NOMO-1 (cell line): ENCODE results near the gene NKTR.

Experiments
- DNase-seq, 2 experiments: peaks; one replicate each; lab custom pipeline; 2025; ENCODE audit not compliant: unreplicated experiment in 2 of 2; lab: John Stamatoyannopoulos, UW

Gene NKTR

GRCh38 chr3:42675909-42676308 is 75.4 kb downstream of the NKTR start:
- DNase-seq: no peak

- DNase-seq: no peak
These were observed 78.0 kb downstream of the NKTR start for GRCh38 chr3:42678447-42678846.

DNA sequence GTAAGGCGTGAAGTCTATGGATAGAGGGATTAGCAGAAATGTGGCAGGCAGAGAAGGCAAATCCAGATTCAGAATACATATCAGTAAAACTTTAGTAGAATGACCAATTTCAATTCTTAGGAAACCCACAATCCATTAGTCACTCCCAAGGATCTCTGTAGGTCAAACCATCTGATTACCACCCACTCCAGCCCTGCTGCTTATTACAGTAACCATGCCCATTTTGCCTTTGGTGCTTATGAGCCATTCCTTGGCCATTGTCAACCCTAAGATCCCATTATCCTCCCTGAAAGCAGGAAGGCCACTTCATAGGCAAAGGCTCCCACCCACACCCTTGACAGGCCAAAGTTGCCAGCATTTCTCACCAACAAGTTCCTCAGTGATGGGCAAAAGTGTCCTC is 79.8 kb downstream of the NKTR start:
- no peak for DNase-seq

DNA sequence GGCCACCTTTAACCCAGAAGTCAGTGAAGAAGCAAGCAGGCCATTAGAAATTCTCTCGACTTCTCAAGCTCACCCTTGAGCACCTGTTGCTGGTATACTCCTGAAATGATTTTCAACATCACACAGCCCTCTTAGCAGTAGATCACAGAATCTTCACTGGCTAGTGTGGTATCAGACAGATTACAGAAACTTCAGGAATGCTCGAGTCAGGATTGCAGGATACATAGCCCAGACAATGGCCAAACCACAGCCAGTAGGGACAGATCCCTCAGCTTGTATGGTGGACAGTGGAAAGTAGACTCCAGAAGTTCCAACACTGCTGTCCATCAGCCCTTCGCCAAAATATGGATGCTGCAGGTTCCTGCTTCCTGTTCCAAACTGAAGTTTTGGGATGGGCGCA is 80.3 kb downstream of the NKTR start:
- no peak for DNase-seq

DNA sequence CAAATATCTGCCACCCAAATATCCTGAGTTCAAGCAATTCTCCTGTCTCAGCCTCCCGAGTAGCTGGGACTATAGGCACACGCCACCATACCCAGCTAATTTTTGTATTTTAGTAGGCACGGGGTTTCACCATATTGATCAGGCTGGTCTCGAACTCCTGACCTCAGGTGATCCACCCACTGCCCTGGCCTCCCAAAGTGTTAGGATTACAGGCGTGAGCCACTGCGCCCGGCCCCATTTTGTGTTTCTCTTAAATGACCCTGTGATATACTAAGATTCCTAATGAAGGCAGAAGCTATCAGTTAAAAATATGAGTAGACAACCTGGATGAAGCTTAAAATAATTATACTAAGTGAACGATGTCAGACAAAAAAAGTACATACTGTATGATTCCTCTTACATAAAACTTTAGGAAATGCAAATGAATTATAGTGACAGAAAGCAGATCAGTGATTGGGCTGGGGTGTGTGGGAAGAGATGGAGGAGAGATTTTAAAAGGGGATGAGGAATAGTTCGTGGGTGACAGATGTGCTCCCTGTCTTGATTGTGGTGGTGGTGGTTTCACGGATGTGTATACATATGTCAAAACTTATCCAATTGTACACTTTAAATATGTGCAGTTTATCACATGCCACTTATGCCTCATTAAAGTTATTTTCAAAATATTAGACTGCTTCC is 81.0 kb downstream of the NKTR start:
- DNase-seq: no peak

GRCh38 chr3:42682301-42683070 is 82.0 kb downstream of the NKTR start:
- no peak for DNase-seq

DNA sequence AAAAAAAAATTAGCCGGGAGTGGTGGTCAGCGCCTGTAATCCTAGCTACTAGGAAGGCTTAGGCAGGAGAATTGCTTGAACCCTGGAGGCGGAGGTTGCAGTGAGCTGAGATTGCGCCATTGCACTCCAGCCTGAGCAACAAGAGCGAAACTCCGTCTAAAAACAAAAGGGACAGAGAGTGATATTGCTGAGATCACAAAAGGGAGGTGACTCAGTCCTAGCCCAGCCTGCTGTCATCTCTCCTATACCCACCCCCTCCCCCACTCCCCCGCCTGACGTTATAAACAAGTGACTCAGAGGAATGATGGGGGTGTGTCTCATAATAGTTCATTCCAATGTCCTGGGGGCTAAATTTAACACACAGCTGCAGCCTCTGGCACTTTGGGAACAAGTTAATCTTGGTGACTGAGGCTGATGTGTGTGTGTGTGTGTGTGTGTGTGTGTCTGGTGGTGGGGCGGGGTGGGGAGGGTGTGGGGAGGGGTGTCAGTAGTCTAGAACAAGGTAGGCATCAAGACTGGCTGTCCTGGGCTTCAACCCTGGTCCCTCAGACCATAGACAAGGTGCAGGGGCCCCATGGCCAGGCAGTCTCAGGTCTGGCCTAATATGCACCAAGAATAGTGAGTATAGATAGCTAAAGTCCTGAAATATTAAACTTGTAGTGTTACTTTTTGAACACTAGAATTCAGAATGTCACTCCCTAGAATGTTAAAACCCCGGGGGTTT is 83.6 kb downstream of the NKTR start:
- DNase-seq: peak; percentile 55 to 84

DNA sequence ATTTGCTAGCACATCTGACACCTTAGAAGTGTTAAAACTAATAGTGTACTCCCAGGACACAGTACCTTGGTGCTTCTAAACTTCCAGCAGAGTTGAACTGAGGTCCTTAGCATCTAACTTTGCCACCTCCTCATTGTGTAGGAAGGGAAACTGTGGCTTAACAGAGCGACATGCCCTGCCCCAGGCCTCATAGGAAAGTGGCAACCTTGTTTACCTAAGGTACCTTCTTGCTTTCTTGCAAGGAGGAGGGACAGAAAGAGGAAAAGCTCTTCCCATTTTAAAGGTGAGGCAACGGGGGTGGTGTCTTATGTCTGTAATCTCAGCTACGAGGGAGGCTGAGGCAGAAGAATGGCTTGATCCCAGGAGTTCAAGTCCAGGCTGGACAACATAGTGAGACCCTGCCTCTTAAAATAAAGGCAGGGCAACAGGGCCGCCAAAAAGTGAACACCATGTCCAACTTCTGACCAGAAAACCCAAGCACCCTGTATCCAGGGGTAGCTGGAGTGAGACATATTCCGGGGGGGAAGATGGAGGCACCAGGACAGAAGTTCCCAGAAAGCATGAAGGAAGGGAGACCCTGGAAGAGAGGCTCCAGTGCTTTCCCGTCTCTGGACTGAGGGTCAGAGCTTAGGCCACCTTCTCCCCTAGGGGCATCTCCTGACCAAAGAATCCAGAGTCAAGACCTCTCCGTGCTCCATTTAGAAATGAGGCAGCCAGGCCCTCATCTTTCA is 84.3 kb downstream of the NKTR start:
- no peak for DNase-seq

GRCh38 chr3:42685363-42685881 is 84.9 kb downstream of the NKTR start, which contains the start of gene KLHL40:
TSS of gene KLHL40 (plus strand) at chr3:42685537. CDS start at chr3:42685619, 82 bp downstream.
- no peak for DNase-seq

- DNase-seq: peak in 1 of 2 experiments; percentile 12
These were observed 85.7 kb downstream of the NKTR start for GRCh38 chr3:42685891-42686820.

- no peak for DNase-seq
These were observed 86.6 kb downstream of the NKTR start for GRCh38 chr3:42686832-42687650.

DNA sequence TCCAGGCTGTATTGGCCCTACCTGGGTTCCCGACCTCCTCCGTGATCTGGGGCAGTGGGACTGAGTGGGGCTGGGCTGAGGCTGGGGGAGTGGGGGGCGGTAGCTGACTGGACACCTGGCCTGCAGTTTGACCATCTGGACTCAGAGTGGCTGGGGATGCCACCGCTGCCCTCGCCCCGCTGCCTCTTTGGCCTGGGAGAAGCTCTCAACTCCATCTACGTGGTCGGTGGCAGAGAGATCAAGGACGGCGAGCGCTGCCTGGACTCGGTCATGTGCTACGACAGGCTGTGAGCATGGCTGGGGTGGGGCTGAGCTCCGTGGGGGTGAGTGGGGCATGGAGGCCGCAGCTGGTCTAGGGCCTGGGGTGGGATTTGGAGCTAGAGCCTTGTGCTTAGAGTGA is 87.5 kb downstream of the NKTR start:
- DNase-seq: no peak

DNA sequence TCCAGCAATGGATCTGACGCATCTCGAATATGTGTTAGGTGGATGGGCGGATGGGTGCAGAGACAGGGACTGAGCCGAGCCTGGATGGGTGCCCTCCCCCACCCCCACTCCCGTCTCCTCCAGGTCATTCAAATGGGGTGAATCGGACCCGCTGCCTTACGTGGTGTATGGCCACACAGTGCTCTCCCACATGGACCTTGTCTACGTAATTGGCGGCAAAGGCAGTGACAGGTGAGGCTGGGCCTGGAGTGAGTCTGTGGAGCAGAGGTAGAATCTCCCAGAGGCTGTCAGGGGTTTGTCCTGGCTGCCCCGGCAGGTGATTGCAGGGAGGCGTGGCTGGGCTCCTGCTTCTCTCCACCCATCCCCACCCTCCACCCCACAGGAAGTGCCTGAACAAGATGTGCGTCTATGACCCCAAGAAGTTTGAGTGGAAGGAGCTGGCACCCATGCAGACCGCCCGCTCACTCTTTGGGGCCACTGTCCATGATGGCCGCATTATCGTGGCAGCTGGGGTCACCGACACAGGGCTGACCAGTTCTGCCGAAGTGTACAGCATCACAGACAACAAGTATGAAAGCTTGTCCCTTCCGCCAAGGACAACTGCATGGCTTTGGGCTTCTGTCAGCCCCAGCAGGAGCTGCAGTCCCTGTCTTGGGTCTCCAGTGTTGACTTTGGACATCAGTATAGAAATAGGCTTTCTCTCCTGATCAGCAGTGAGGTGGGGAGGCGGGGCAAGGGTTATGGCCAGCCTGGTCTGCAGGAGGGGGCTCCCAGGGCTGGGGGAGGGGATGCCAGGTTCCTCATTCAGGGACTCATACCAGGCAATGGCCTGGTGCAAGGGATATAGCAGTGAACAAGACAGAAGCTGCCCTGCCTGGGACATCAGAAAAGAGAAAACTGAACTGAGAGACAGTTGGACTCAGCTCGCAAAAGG is 88.3 kb downstream of the NKTR start:
- DNase-seq: no peak

GRCh38 chr3:42689421-42690014 is 89.0 kb downstream of the NKTR start:
- no peak for DNase-seq

DNA sequence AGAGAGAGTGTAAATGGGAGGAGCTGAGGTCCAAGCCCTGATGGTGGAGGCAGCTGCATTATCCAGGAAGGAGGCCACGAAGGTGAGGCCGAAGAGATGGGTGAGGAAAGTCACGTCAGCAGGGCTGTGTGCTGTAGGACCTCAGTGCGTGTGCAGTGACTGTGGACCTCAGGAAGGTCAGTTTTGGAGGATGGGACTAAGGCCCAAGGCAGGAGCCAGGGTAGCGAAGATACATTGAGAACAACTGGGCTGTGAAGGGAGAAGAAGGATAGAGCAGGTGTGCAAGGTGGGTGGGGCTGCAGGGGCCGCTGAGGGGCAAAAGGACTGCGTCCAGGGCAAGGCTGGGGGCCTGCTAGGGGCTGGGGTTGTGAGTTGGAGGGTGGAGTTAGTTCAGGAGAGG is 89.7 kb downstream of the NKTR start:
- DNase-seq: no peak

GRCh38 chr3:42690766-42691680 is 90.5 kb downstream of the NKTR start:
- DNase-seq: no peak
